Measurements from ENCODE around the gene MAGEA10.
"Not testable (repeated sequence)": the region's sequence is repeated elsewhere in the genome, so short reads cannot be mapped to it uniquely, and the experiment has no call there.

Gene MAGEA10

DNA sequence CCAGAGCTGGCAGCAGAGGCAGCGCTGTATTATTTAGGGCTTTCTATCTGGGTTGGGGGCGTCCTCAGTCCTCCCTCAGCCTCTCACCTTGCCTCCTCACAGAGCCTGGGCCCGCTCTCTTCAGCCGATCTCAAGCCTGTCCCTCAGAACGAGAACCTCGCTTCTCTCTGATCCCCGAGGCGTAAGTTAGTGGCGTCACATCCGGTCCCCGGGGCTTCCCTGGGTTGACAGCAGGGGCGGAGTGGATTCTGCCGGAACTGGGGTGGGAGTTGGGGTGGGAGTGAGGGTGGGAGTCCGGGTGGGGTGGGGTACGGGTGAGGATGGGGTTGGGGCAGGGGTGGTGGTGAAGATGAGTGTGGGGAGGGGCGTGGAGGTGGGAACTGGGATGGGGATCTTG lies at the start of gene MAGEA10:
TSS of gene MAGEA10 (minus strand) at position 190 of the 397 bp plus-strand sequence. CDS start 2,957 bp downstream, outside the sequence.
- no peak for DNase-seq

DNA sequence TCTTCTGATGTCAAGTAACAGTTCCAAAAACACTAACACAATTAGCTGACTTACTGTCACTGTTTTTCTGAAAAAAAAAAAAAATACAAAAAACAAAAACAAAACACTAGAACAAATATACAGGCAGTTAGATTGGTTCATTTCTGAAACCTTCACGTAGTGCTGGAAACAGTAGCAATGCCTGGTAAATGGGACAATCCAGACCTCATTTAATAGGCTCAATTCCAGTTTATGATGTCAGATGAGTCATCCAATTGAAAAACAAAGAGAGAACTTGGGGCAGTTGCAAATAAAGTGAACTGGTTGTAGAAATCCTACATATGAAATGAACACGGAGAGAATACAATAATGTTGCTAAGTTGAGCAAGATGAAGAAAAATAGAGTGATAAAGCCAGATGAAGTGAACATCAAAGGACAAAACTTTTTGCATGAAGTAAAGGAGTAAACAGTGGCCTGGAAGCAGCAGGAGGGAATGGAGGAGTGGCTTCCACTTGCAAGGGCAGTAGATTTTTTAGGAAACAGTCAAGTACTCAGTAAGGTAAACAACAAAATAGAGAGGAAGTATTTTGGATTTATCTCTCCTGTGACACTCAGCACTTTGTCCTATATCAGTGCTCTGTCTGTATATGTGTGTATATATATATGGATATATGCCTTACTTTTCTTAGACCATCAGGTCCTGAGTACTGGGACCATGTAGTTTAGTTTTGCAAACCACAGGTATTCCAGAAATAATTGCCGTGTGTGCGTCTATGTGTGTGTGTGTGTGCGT lies 39.3 kb upstream of the MAGEA10 start:
- DNase-seq: no peak

DNA sequence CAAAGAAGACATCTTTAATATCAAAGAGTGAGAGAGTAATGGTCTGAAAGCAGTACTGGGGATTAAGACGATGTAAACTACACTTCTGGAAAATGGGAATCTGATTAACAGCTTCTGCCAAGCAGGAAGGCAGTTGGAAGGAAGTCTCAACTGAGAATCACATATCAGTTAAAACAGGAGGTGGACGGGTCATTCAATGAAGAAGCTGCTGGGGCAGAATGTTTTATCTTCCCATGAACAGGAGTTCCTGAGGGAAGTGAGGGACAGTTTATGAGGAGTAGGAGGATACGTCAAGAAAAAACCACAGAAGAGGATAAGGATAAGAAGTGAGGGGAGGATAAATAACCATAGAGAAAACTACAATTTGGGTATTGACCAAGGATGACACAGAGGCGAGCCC lies 38.7 kb upstream of the MAGEA10 start:
- no peak for DNase-seq

GRCh38 chrX:152175892-152176291 lies 37.5 kb upstream of the MAGEA10 start:
- not testable (repeated sequence) for DNase-seq

- not testable (repeated sequence) for DNase-seq
Measured at GRCh38 chrX:152173923-152174322, 35.5 kb upstream of the MAGEA10 start.

DNA sequence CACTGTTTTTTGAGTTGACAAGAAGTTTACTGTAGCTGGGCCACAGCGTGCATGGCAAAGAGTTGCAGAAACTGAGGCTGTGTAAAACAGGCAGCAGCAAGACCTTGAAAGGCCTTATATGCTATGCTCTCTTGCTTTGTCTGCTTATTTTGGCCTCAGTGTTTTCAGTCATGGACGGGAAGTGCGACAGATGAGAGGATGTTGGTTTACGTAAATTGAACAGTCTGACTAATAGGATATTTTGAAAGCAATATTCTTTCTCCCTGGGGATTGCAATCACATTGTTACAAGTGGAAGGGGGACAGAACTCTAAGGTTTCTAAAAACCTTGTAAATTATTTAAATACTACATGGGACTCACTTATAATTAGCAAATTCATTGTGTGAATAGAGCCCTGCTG lies 32.2 kb upstream of the MAGEA10 start:
- DNase-seq: no peak

- DNase-seq: no peak
Measured at GRCh38 chrX:152165033-152165743, 26.8 kb upstream of the MAGEA10 start.

DNA sequence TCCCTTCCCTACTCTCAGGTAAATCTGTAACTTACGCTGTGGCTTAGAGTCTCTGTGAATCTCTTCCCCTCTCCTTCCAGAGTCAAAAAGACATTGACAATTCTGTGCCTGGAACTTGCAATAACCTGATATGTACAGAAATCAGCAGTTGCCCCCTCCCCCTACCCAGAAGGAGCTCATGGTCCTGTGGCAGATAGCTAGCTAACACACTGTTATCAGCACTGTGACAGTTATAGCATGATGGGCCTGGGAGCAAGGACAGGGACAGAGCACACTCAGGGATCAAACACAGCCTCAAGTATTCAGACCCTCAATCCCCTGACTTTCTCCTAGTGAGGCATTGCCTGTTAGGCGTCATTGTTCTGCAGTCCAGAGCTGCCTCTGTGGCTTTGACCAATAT lies 18.7 kb upstream of the MAGEA10 start:
- no peak for DNase-seq

- no peak for DNase-seq
Measured at GRCh38 chrX:152155766-152156310, 17.5 kb upstream of the MAGEA10 start.

- no peak for DNase-seq
Measured at GRCh38 chrX:152154050-152154449, 15.7 kb upstream of the MAGEA10 start.

GRCh38 chrX:152151256-152151655 lies 12.9 kb upstream of the MAGEA10 start:
- DNase-seq: no peak

GRCh38 chrX:152149648-152150047 lies 11.3 kb upstream of the MAGEA10 start:
- DNase-seq: no peak

DNA sequence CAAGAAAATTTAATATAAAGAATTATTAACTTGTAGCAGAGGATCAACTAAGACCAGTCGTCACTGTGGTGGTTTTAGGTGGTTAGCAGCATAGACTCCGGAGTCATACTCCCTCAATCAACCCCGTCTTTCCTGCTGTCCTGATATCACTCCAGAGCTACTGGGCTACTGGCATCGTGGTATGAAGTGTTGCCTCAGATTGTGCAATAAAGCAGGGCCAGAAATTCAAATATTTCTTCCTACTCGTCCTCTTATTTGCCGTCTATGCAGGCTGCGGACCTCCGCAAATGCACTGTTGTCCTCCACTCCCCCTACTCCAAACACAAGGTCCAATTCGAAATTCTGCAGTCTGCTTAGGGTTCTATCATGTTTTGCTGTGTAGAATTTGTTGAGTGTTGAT lies 1.2 kb upstream of the MAGEA10 start:
- no peak for DNase-seq

DNA sequence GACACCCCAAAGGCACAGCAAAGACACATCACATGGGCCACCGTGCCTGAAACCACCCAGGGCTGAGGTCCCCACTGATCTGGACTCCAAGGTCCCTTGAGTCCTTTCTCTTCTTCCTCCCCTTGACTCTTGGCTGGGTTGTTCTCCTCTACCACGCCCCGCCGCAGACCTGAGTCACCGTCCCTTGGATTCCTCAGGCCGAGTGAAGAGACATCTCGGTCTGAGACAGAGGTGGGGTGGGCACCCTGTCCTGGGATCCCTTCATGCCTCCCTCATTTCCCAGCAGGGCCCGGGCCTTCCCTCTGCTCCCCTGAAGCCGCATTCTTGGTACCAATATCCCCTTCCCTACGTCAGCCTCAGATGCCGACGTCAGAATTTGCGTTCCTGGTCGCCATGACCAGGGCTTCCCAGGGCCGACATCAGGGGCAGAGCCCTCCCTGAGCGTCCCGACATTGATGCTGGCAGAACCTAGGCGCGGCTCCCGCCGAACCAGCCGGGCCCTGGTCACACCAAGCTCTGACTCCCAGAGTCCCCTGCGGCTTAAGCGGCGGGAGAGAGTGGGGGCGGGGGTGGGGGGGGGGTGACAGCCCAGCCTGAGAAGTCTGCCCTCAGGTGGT lies 498 bp downstream of the MAGEA10 start:
- no peak for DNase-seq

DNA sequence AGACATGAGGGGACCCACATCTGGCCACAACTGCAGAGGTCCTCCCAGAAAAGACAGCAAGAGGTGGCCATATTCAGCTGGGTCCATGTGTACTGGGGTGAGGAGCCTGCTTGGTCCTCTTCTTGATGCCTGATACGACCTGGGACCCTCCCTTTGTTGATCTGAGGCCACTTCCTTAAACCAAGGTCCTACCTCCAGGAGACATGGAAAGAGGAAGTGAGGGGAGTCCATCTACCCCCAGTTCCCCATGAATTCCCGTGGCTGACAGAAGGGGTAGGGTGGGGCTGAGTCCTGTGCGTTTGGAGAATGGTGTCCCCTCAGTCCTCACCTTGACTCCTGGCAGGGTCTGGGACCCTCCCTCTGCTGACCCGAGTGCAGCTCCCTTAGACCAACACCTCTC lies 2.1 kb downstream of the MAGEA10 start:
- DNase-seq: no peak

- no peak for DNase-seq
Measured at GRCh38 chrX:152131525-152131924, 6.9 kb downstream of the MAGEA10 start.

DNA sequence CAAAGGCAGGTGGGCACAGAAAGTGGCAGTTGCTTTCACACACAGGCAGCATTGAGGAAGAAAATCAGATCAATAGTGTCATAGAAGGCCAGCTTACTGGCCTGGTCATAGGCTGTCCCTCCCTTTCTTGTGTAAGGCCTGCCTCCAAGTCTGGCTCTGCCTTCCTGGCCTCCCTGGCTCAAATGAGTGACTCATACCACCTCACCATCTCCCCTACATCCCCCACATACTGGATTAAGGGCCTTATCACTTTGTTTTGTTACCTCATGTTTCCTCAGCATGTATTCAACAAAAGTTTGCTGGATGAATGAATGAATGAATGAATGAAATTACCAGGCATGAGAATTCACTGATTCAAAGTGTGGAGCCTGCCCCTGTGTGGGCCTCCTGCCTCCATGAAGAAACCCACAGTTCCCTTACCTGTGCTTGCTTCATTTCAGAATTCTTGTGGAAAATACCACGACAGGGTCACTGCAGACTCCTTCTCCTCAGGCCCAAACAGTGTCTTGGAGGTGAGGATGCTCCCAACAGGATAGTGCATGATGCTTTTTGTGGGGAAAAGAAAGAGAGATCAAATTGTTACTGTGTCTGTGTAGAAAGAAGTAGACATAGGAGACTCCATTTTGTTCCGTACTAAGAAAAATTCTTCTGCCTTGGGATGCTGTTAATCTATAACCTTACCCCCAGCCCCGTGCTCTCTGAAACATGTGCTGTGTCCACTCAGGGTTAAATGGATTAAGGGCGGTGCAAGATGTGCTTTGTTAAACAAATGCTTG lies 9.1 kb downstream of the MAGEA10 start:
- DNase-seq: not testable (repeated sequence)

DNA sequence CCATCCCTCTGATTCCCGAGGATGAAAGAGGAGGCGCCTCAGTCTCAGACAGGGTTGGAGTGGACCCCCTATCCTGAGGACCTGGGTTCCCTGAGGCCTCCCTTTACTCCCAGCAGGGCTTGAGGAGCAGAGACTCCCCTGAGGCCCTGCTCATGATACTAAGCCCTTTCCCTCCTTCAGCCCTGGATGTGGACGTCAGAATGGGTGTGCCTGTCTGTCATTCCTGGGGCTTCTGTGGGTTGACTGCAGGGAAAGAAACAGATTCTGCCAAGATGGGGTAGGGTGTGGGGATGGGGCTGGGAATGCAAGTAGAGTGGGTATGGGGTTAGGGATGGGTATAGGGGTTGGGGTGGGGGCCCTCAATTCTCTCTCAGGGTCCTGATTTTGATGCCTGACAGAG lies 21.1 kb downstream of the MAGEA10 start:
- no peak for DNase-seq

GRCh38 chrX:152108527-152108926 lies 29.9 kb downstream of the MAGEA10 start:
- DNase-seq: no peak

DNA sequence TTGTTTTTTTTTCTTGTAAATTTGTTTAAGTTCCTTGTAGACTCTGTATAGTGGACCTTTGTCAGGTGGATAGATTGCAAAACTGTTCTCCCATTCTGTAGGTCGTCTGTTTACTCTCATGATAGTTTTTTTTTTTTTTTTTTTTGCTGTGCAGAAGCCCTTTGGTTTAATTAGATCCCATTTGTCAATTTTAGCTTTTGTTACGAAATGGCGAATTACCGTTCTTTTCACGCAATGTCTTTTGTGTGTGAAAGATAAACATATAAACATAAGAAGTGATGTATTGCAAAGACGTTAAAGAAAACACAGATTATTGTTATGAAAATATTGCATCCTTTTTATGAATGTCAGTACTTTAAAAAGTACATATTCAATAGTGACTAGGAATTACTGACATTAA lies 34.5 kb downstream of the MAGEA10 start:
- no peak for DNase-seq

- DNase-seq: no peak
Measured at GRCh38 chrX:152086141-152086540, 52.2 kb downstream of the MAGEA10 start.
